SJCRH30 (cell line): ENCODE measurements around the gene CENPU. TPM values are rescaled to one million over a fixed set of nuclear protein-coding genes. Genes with fewer than 3 reads are reported as not detected.
"Not testable (repeated sequence)": the region's sequence is repeated elsewhere in the genome, so short reads cannot be mapped to it uniquely, and the experiment has no call there.

Experiments used
- DNase-seq, 2 experiments: peaks; one replicate each; pipeline ENCODE4 v3.0.0-alpha.2; 2015 to 2020
- H3K27ac ChIP-seq: fragments of 250-450 bp; sonication (Bioruptor Pico); 2 replicates; pipeline ENCODE4 v1.5.1; 2020; ENCODE audit warnings: mild to moderate bottlenecking, moderate library complexity
- H3K27me3 ChIP-seq: fragments of 250-450 bp; sonication (Bioruptor Pico); 2 replicates; pipeline ENCODE4 v1.5.1; 2020; ENCODE audit warnings: mild to moderate bottlenecking, moderate library complexity
- H3K36me3 ChIP-seq: fragments of 250-450 bp; sonication (Bioruptor Pico); 2 replicates; pipeline ENCODE4 v1.5.1; 2020; ENCODE audit warnings: mild to moderate bottlenecking, moderate library complexity
- H3K4me1 ChIP-seq: fragments of 250-450 bp; sonication (Bioruptor Pico); 2 replicates; pipeline ENCODE4 v1.5.1; 2020; ENCODE audit warnings: mild to moderate bottlenecking, moderate library complexity
- H3K4me3 ChIP-seq: fragments of 250-450 bp; sonication (Bioruptor Pico); 2 replicates; pipeline ENCODE4 v1.5.1; 2020; ENCODE audit warnings: mild to moderate bottlenecking, moderate library complexity
- H3K9me3 ChIP-seq: fragments of 250-450 bp; sonication (Bioruptor Pico); replicated peaks from 2 replicates; pipeline ENCODE4 v1.5.1; 2020; ENCODE audit warnings: mild to moderate bottlenecking, moderate library complexity
- total RNA-seq: library from RNA; depleted of rRNA; stranded (reverse); fragments of >200 nt; shearing (Covaris generic); gene quantifications from 2 replicates; pipeline ENCODE4 v1.2.3, GENCODE V29; 2014

The CENPU gene
- total RNA-seq, 1 experiment from 2014 or later, result 59.4 TPM

- no peaks in the 10 kb centered on the region for H3K9me3 ChIP-seq
- H3K4me3 ChIP-seq, result no peak overlapping the region
- H3K27ac ChIP-seq, result no peak overlapping the region
- 0 out of 2 replicates have a peak, but pooled peaks cover 2% of the 10 kb centered on the region for H3K36me3 ChIP-seq
- DNase-seq, result no peak
- H3K4me1 ChIP-seq, result no peaks in the 10 kb centered on the region
- H3K27me3 ChIP-seq, result no peaks in the 10 kb centered on the region
Observed at GRCh38 chr4:184674011-184674410, 59.9 kb downstream of the CENPU start.

- H3K27me3 ChIP-seq, result no peaks in the 10 kb centered on the region
- H3K9me3 ChIP-seq, result no peaks in the 10 kb centered on the region
- H3K4me1 ChIP-seq, result no peaks in the 10 kb centered on the region
- no peak for DNase-seq
- H3K27ac ChIP-seq, result no peak overlapping the region
- H3K4me3 ChIP-seq, result no peak overlapping the region
- no peaks in the 10 kb centered on the region for H3K36me3 ChIP-seq
Observed at GRCh38 chr4:184672741-184673140, 61.2 kb downstream of the CENPU start.

GRCh38 chr4:184671101-184671500 lies 62.8 kb downstream of the CENPU start:
- Histone ChIP-seq H3K27me3 (no peaks in the 10 kb centered on the region), H3K4me3 (no peak overlapping the region), H3K4me1 (no peaks in the 10 kb centered on the region), H3K36me3 (no peaks in the 10 kb centered on the region), H3K9me3 (no peaks in the 10 kb centered on the region), H3K27ac (no peak overlapping the region)
- no peak for DNase-seq

- peak in 1 of 2 experiments; percentile 16 for DNase-seq
- Histone ChIP-seq H3K27ac (no peak overlapping the region), H3K9me3 (no peaks in the 10 kb centered on the region), H3K4me3 (no peak overlapping the region), H3K36me3 (no peaks in the 10 kb centered on the region), H3K4me1 (no peaks in the 10 kb centered on the region), H3K27me3 (no peaks in the 10 kb centered on the region)
Observed at GRCh38 chr4:184669251-184669650, 64.6 kb downstream of the CENPU start.

GRCh38 chr4:184668511-184669114 lies 65.3 kb downstream of the CENPU start:
- Histone ChIP-seq H3K27ac (no peak overlapping the region), H3K4me3 (no peak overlapping the region), H3K9me3 (no peaks in the 10 kb centered on the region), H3K36me3 (no peaks in the 10 kb centered on the region), H3K27me3 (no peaks in the 10 kb centered on the region), H3K4me1 (no peaks in the 10 kb centered on the region)
- no peak for DNase-seq

GRCh38 chr4:184668096-184668495 lies 65.8 kb downstream of the CENPU start:
- no peaks in the 10 kb centered on the region for H3K36me3 ChIP-seq
- DNase-seq, result no peak
- H3K4me3 ChIP-seq, result no peak overlapping the region
- H3K27ac ChIP-seq, result no peak overlapping the region
- H3K9me3 ChIP-seq, result no peaks in the 10 kb centered on the region
- no peaks in the 10 kb centered on the region for H3K27me3 ChIP-seq
- H3K4me1 ChIP-seq, result no peaks in the 10 kb centered on the region

GRCh38 chr4:184666670-184667069 lies 67.2 kb downstream of the CENPU start:
- DNase-seq, result no peak
- Histone ChIP-seq H3K36me3 (no peaks in the 10 kb centered on the region), H3K4me1 (no peaks in the 10 kb centered on the region), H3K4me3 (no peak overlapping the region), H3K9me3 (no peaks in the 10 kb centered on the region), H3K27me3 (no peaks in the 10 kb centered on the region), H3K27ac (no peak overlapping the region)

- no peak overlapping the region for H3K27ac ChIP-seq
- H3K27me3 ChIP-seq, result no peaks in the 10 kb centered on the region
- H3K4me3 ChIP-seq, result no peak overlapping the region
- no peaks in the 10 kb centered on the region for H3K4me1 ChIP-seq
- no peaks in the 10 kb centered on the region for H3K9me3 ChIP-seq
- H3K36me3 ChIP-seq, result no peaks in the 10 kb centered on the region
- DNase-seq, result peak in 1 of 2 experiments; percentile 15
Observed at GRCh38 chr4:184664445-184665210, 69.3 kb downstream of the CENPU start.

GRCh38 chr4:184662236-184662635 lies 71.7 kb downstream of the CENPU start:
- no peaks in the 10 kb centered on the region for H3K4me1 ChIP-seq
- no peaks in the 10 kb centered on the region for H3K27me3 ChIP-seq
- no peak for DNase-seq
- no peak overlapping the region for H3K4me3 ChIP-seq
- H3K9me3 ChIP-seq, result no peaks in the 10 kb centered on the region
- H3K27ac ChIP-seq, result no peak overlapping the region
- H3K36me3 ChIP-seq, result no peaks in the 10 kb centered on the region

- Histone ChIP-seq H3K27ac (no peak overlapping the region), H3K4me3 (no peak overlapping the region), H3K9me3 (no peaks in the 10 kb centered on the region), H3K4me1 (no peaks in the 10 kb centered on the region), H3K36me3 (no peaks in the 10 kb centered on the region), H3K27me3 (no peaks in the 10 kb centered on the region)
- DNase-seq, result no peak
Observed at GRCh38 chr4:184660978-184661377, 72.9 kb downstream of the CENPU start.

- H3K4me1 ChIP-seq, DNase-seq, H3K36me3 ChIP-seq, H3K4me3 ChIP-seq, H3K9me3 ChIP-seq, H3K27me3 ChIP-seq, H3K27ac ChIP-seq: not testable (repeated sequence)
Observed at GRCh38 chr4:184657820-184658219, 76.1 kb downstream of the CENPU start.

GRCh38 chr4:184657144-184657543 lies 76.8 kb downstream of the CENPU start:
- H3K4me3 ChIP-seq, result no peak overlapping the region
- H3K27me3 ChIP-seq, result no peaks in the 10 kb centered on the region
- DNase-seq, result no peak
- peaks cover 9% of the 10 kb centered on the region for H3K4me1 ChIP-seq
- H3K9me3 ChIP-seq, result no peaks in the 10 kb centered on the region
- no peak overlapping the region for H3K27ac ChIP-seq
- H3K36me3 ChIP-seq, result no peaks in the 10 kb centered on the region

- H3K4me1 ChIP-seq, result peaks cover 9% of the 10 kb centered on the region
- no peaks in the 10 kb centered on the region for H3K36me3 ChIP-seq
- no peaks in the 10 kb centered on the region for H3K9me3 ChIP-seq
- no peak overlapping the region for H3K27ac ChIP-seq
- H3K27me3 ChIP-seq, result no peaks in the 10 kb centered on the region
- DNase-seq, result no peak
- no peak overlapping the region for H3K4me3 ChIP-seq
Observed at GRCh38 chr4:184655889-184656869, 77.7 kb downstream of the CENPU start.

GRCh38 chr4:184653650-184654049 lies 80.2 kb downstream of the CENPU start:
- peak overlapping the region; percentile 59 for H3K27ac ChIP-seq
- peak; percentile 71 to 90 for DNase-seq
- H3K9me3 ChIP-seq, result no peaks in the 10 kb centered on the region

GRCh38 chr4:184652681-184653080 lies 81.2 kb downstream of the CENPU start:
- not testable (repeated sequence) for H3K4me1 ChIP-seq, H3K36me3 ChIP-seq, H3K27me3 ChIP-seq, H3K9me3 ChIP-seq, H3K27ac ChIP-seq, H3K4me3 ChIP-seq, DNase-seq

More at GRCh38 chr4:184653650-184654049, 80.2 kb downstream of the CENPU start:
- Histone ChIP-seq H3K4me3 (no peak overlapping the region), H3K4me1 (peaks cover 9% of the 10 kb centered on the region), H3K36me3 (no peaks in the 10 kb centered on the region), H3K27me3 (no peaks in the 10 kb centered on the region)
